ENCODE measurements around the gene ZNRF2.

DNA sequence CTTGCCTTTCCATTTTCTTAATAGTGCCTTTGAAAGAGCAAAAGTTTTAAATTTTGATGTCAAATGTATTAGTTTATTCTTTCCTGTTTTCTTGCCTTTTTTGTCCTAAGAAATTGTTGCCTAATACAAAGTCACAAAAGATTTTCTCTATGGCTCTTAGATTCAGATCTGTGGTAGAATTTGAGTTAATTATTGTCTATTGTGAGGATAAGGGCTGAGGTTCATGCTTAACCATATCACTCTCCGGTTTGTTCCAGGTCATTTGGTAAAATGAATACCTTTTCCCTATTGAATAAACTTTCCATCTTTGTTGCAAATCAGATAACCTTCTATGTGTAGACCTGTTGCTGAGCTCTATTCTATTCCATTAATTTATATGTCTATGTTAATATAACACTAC is 98.2 kb downstream of the ZNRF2 start:
- TF ChIP-seq, protein P1, sequence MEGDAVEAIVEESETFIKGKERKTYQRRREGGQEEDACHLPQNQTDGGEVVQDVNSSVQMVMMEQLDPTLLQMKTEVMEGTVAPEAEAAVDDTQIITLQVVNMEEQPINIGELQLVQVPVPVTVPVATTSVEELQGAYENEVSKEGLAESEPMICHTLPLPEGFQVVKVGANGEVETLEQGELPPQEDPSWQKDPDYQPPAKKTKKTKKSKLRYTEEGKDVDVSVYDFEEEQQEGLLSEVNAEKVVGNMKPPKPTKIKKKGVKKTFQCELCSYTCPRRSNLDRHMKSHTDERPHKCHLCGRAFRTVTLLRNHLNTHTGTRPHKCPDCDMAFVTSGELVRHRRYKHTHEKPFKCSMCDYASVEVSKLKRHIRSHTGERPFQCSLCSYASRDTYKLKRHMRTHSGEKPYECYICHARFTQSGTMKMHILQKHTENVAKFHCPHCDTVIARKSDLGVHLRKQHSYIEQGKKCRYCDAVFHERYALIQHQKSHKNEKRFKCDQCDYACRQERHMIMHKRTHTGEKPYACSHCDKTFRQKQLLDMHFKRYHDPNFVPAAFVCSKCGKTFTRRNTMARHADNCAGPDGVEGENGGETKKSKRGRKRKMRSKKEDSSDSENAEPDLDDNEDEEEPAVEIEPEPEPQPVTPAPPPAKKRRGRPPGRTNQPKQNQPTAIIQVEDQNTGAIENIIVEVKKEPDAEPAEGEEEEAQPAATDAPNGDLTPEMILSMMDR (IDR thresholded peaks at IDR 0.05): no peak
- TF ChIP-seq POLR2A (IDR thresholded peaks at IDR 0.05): no peak

Data from esophagus squamous epithelium (tissue), 4 donors.